Lung microvascular endothelial cell (primary cell): ENCODE data around the gene PRKG1. TPM values are rescaled to one million over a fixed set of nuclear protein-coding genes. Genes with fewer than 3 reads are reported as not detected.
"Not testable (repeated sequence)": the region's sequence is repeated elsewhere in the genome, so short reads cannot be mapped to it uniquely, and the experiment has no call there.

Experiments used
- DNase-seq, 2 donors: peaks; one replicate each; pipeline versions ENCODE4 v3.0.0 to v3.0.0-alpha.2; 2010; ENCODE audit warnings: low read depth in 2 of 2
- total RNA-seq: library from RNA; depleted of rRNA; stranded (reverse); fragments of >200 nt; gene quantifications from 2 replicates; pipeline ENCODE4 v1.2.1, GENCODE V29; 2014

Gene PRKG1
- total RNA-seq, 1 donor from 2014 or later = 3.6 TPM

GRCh38 chr10:52039002-52039793 lies 964.9 kb downstream of the PRKG1 start:
- not testable (repeated sequence) for DNase-seq

GRCh38 chr10:52040486-52040885 lies 966.2 kb downstream of the PRKG1 start:
- no peak for DNase-seq

GRCh38 chr10:52043811-52044210 lies 969.5 kb downstream of the PRKG1 start:
- no peak for DNase-seq

GRCh38 chr10:52048051-52048450 lies 973.8 kb downstream of the PRKG1 start:
- DNase-seq = no peak

GRCh38 chr10:52050429-52051047 lies 976.3 kb downstream of the PRKG1 start:
- DNase-seq = no peak

GRCh38 chr10:52053497-52053896 lies 979.2 kb downstream of the PRKG1 start:
- no peak for DNase-seq

- DNase-seq = no peak
Observed at GRCh38 chr10:52056291-52056690, 982.0 kb downstream of the PRKG1 start.

- no peak for DNase-seq
Observed at GRCh38 chr10:52059089-52059488, 984.8 kb downstream of the PRKG1 start.

- no peak for DNase-seq
Observed at GRCh38 chr10:52063159-52063558, 988.9 kb downstream of the PRKG1 start.

- no peak for DNase-seq
Observed at GRCh38 chr10:52064084-52064845, 990.0 kb downstream of the PRKG1 start.

- no peak for DNase-seq
Observed at GRCh38 chr10:52066383-52066782, 992.1 kb downstream of the PRKG1 start.

GRCh38 chr10:52068485-52068884 lies 994.2 kb downstream of the PRKG1 start:
- no peak for DNase-seq

GRCh38 chr10:52071814-52072213 lies 997.5 kb downstream of the PRKG1 start:
- DNase-seq = no peak

- DNase-seq = no peak
Observed at GRCh38 chr10:52074505-52075026, 1000.3 kb downstream of the PRKG1 start.

- DNase-seq = no peak
Observed at GRCh38 chr10:52077814-52078213, 1003.5 kb downstream of the PRKG1 start.

GRCh38 chr10:52078397-52078937 lies 1004.2 kb downstream of the PRKG1 start:
- DNase-seq = no peak

GRCh38 chr10:52082307-52082706 lies 1008.0 kb downstream of the PRKG1 start:
- DNase-seq = no peak

GRCh38 chr10:52083422-52083821 lies 1009.1 kb downstream of the PRKG1 start:
- DNase-seq = no peak

GRCh38 chr10:52092390-52092789 lies 1018.1 kb downstream of the PRKG1 start:
- DNase-seq = no peak

GRCh38 chr10:52098130-52098529 lies 1023.8 kb downstream of the PRKG1 start:
- no peak for DNase-seq

- no peak for DNase-seq
Observed at GRCh38 chr10:52099026-52099600, 1024.8 kb downstream of the PRKG1 start.
